Measurements from ENCODE around the gene EMSY. TPM values are rescaled to one million over a fixed set of nuclear protein-coding genes. Genes with fewer than 3 reads are reported as not detected.
A peak's percentile ranks its signal among the peaks of the same experiment; 100 is the strongest.

The EMSY gene
- total and polyA plus RNA-seq, 2 of the 13 experiments (the other 11 are each of a cell fraction or from before 2014, with no cell fraction given): 11.6 to 18.5 TPM

DNA sequence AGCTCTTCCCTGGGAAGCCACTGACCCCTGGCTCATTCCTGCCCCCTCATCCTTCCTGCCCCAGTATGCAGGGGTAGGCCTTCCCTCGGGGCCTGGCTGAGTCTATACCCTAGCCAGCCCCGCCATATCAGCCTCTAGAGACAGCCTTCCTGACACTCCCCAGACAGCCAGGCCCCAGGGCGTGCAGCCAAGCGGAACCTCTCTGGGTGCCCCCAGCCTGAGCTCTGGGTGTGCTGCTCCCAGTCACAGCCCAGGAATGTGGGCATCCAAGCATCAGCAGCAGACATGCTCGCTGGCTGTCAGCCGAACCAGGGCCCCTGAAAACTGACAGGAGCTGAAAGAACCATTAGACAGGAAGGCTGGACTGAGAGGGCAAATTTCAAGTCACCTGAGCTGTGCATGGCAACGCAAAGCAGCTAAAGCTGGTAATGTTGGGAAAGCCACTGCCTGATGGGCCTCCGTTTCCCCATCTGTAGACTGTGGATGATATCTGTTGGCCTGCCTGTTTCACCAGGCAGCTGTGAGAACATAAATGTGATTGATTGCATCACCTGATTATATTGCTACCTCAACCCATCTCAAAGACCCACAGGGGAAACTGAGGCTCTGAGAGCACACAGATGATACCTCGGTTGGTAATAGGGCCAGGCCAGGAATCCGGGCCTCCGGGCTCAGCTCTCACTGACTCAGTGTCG is 132.6 kb downstream of the EMSY start:
- TF ChIP-seq SPEN (CRISPR knock-in tag; IDR thresholded peaks at IDR 0.05; ENCODE audit: low read depth): no peak
- peak; percentile 43; the same call in 1 of the 2 replicates for TF ChIP-seq CEBPB (IDR thresholded peaks at IDR 0.05; ENCODE audit: borderline replicate concordance, low read depth, low read length)
- ATAC-seq (peak; percentile 60), FAIRE-seq (no peak), DNase-seq (ENCODE audit: low spot score) (no peak)
- intact Hi-C loops (cut with micrococcal nuclease; ENCODE audit: unreplicated experiment) (no loop called here), in situ Hi-C loops (cut with HindIII; ENCODE audit: extremely low pct_ligation_motif_present, low pct_unique_long_range_greater_than_20kb) (no loop called here)
- POLR2A ChIA-PET: no interaction called here
- H3K27ac ChIP-seq (ENCODE audit: extremely low read length, insufficient read depth, low read length): no peak overlapping the region
- H3K79me2 ChIP-seq (ENCODE audit: insufficient read depth, low read length): no peaks in the 10 kb centered on the region
- no peaks in the 10 kb centered on the region for H4K20me1 ChIP-seq (ENCODE audit: insufficient read depth, low read length)
- H3K27me3 ChIP-seq (ENCODE audit: control insufficient read depth in 1 of 2, insufficient read depth in 2 of 2, low read length in 2 of 2): peaks cover 0 to 15% of the 10 kb centered on the region in 2 experiments; a peak in 3 of 5 replicates
- no peak overlapping the region for H2AFZ ChIP-seq (ENCODE audit: low read length)
- CTCF ChIA-PET (ENCODE audit: low intra/inter-chr PET ratio, low total read pairs): no interaction called here
- no peak overlapping the region for H3K4me3 ChIP-seq (replicated peaks in 1 of 3; ENCODE audit: insufficient read depth in 1 of 3, low read depth in 2 of 3, low read length in 3 of 3)
- H3K9ac ChIP-seq (ENCODE audit: insufficient read depth, low read depth, low read length): no peak overlapping the region
- WGBS (ENCODE audit: low lambda C conversion rate): 31% methylated on average over 7 of the region's 12 CpGs
- H3K9me3 ChIP-seq (ENCODE audit: low read length): no peaks in the 10 kb centered on the region
- no peaks in the 10 kb centered on the region for H3K36me3 ChIP-seq (replicated peaks in 1 of 2; ENCODE audit: control insufficient read depth in 1 of 2, insufficient read depth in 2 of 2, low read length in 2 of 2)
- H3K4me2 ChIP-seq (ENCODE audit: low read depth, low read length): no peak overlapping the region
- BruUV-seq (replicated peaks): no TSS peak
- H3K4me1 ChIP-seq (ENCODE audit: insufficient read depth, low read length): 0 out of 2 replicates have a peak, but pooled peaks cover 7% of the 10 kb centered on the region

GRCh38 chr11:76577921-76578653 is 133.3 kb downstream of the EMSY start:
- FAIRE-seq (no peak), DNase-seq (ENCODE audit: low spot score) (no peak), ATAC-seq (no peak)
- Histone ChIP-seq H2AFZ (ENCODE audit: low read length) (no peak overlapping the region), H3K9ac (ENCODE audit: insufficient read depth, low read depth, low read length) (no peak overlapping the region), H3K36me3 (replicated peaks in 1 of 2; ENCODE audit: control insufficient read depth in 1 of 2, insufficient read depth in 2 of 2, low read length in 2 of 2) (no peaks in the 10 kb centered on the region), H3K4me1 (ENCODE audit: insufficient read depth, low read length) (0 out of 2 replicates have a peak, but pooled peaks cover 7% of the 10 kb centered on the region), H3K4me3 (replicated peaks in 1 of 3; ENCODE audit: insufficient read depth in 1 of 3, low read depth in 2 of 3, low read length in 3 of 3) (no peak overlapping the region; a peak in 1 of 6 replicates), H3K4me2 (ENCODE audit: low read depth, low read length) (peak overlapping the region; percentile 58; the same call in 1 of the 2 replicates), H3K79me2 (ENCODE audit: insufficient read depth, low read length) (no peaks in the 10 kb centered on the region), H4K20me1 (ENCODE audit: insufficient read depth, low read length) (no peaks in the 10 kb centered on the region), H3K9me3 (ENCODE audit: low read length) (no peaks in the 10 kb centered on the region), H3K27me3 (ENCODE audit: control insufficient read depth in 1 of 2, insufficient read depth in 2 of 2, low read length in 2 of 2) (peaks cover 0 to 15% of the 10 kb centered on the region in 2 experiments; a peak in 3 of 5 replicates), H3K27ac (ENCODE audit: extremely low read length, insufficient read depth, low read length) (no peak overlapping the region)
- no TSS peak for BruUV-seq (replicated peaks)
- intact Hi-C loops (cut with micrococcal nuclease; ENCODE audit: unreplicated experiment) (no loop called here), in situ Hi-C loops (cut with HindIII; ENCODE audit: extremely low pct_ligation_motif_present, low pct_unique_long_range_greater_than_20kb) (no loop called here)
- TF ChIP-seq ZNF777 (CRISPR knock-in tag; IDR thresholded peaks at IDR 0.05): no peak
- no peak for TF ChIP-seq ZNF460 (CRISPR knock-in tag; IDR thresholded peaks at IDR 0.05; ENCODE audit: borderline replicate concordance)
- peak; percentile 38; the same call in 1 of the 2 replicates for TF ChIP-seq MAFF (IDR thresholded peaks at IDR 0.05; ENCODE audit: low read depth, low read length)
- TF ChIP-seq HDAC6 (IDR thresholded peaks at IDR 0.05; ENCODE audit: low read depth, low read length): no peak
- TF ChIP-seq MAFK (conservative IDR thresholded peaks at IDR 0.05 in 1 of 2, IDR thresholded peaks at IDR 0.05 in 1 of 2; ENCODE audit: low read length in 2 of 2): peak; percentile 59 to 66
- TF ChIP-seq MED1 (CRISPR knock-in tag; IDR thresholded peaks at IDR 0.05): no peak
- POLR2A ChIA-PET: no interaction called here
- CTCF ChIA-PET (ENCODE audit: low intra/inter-chr PET ratio, low total read pairs): no interaction called here
- WGBS (ENCODE audit: low lambda C conversion rate): 29% methylated on average over 5 of the region's 11 CpGs
